Activated naive CD4-positive, alpha-beta T cell treated with Interleukin-2 at 50 U/mL for 16 hours (primary cell): ENCODE results near the gene LRRC8D.

Experiments used
- DNase-seq: peaks from one replicate; pipeline ENCODE4 v3.0.0-alpha.2; 2020

LRRC8D gene

DNA sequence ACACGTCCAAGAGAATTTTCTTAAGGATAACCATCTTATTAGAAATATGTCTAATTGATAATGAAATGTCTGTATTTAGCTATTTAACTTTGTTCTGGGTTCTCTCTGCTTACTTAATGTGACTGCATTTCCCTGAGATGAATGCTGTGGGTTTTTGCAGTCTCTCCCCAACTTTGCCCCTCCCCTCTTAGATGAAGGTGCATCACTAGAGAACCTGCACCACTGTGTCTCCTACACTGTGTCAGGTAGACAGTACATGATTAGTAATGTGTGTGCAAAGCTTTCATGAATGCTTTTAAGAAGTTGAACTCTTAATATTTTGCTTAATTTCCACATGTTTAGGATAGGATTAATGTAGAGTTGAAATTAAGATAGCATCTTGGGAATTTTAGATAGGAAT lies 51.7 kb downstream of the LRRC8D start:
- no peak for DNase-seq

- no peak for DNase-seq
Measured at GRCh38 chr1:89873288-89873687, 52.5 kb downstream of the LRRC8D start.

DNA sequence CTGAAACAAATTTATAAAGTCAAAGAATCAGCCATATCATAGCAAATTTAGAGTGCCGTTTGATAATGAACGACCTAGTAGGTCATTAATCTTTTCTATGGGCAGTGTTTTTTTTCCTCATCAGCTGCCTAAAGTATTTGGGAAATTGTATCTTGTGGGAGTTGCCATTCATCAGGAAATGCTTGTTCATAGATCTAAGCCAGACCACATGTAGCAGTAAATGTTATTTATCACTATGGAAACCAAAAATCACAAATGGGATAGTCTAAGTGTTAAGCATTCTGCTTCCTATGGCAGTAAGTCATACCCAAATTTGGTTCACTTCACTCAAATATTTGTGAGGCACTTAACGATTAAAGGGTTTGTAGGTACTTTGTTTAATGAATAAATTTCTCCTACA lies 52.9 kb downstream of the LRRC8D start:
- DNase-seq, result no peak

- DNase-seq, result no peak
Measured at GRCh38 chr1:89876463-89876862, 55.6 kb downstream of the LRRC8D start.

- DNase-seq, result no peak
Measured at GRCh38 chr1:89877756-89878155, 56.9 kb downstream of the LRRC8D start.

GRCh38 chr1:89878256-89878655 lies 57.4 kb downstream of the LRRC8D start:
- no peak for DNase-seq

GRCh38 chr1:89880679-89881078 lies 59.8 kb downstream of the LRRC8D start:
- no peak for DNase-seq

DNA sequence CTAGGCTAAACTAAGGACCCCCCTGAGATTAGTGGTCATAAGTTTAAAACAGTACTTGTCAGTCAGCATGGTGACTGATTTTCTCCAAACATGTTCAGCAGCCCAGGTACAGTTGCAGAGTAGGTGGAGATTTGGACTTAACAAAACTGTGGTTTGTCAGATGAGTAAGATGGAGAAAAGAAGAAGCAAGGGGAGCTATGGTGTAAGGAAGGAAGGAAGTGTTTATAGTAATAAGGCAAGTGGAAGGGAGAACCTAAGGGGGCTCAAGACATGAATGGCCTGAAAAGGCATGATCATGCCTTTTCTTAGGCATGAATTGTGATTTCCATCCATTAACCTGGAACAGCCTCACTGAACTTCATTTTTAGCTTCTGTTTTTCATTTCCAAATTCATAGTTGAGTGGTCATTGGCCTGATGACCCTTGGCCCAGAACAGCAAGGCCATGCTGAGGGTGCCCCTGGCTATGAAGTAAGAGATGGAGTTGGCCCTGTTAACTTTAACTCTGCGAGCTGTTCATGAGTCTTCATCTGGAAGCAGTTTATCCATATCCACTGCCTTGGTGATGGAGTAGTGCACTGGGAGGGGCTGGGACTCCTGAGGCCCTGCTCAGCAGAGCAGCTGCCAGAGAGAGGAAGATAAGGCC lies 60.7 kb downstream of the LRRC8D start:
- no peak for DNase-seq

- DNase-seq, result no peak
Measured at GRCh38 chr1:89882348-89883029, 61.7 kb downstream of the LRRC8D start.

GRCh38 chr1:89883030-89883379 lies 62.2 kb downstream of the LRRC8D start:
- DNase-seq, result no peak

GRCh38 chr1:89884718-89885596 lies 64.1 kb downstream of the LRRC8D start:
- no peak for DNase-seq

DNA sequence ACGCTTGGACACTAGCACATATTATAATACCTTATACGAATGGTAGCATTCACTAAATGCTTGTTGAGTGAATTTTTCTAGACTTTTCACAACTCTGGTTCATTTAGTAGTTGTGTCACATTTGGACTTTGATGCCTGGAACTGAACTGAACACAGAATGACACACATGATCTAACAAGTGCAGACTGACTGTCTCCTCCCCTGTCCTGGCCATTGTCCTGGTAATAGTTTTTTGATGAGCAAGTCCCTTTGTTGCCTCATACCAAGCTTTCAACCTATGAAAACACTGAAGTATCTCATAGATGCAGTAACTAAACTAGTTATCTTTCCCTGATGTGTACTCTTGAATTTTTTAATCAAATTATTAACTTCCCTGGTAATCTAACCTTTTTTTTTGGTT lies 66.4 kb downstream of the LRRC8D start:
- no peak for DNase-seq

- no peak for DNase-seq
Measured at GRCh38 chr1:89887713-89888112, 66.9 kb downstream of the LRRC8D start.

GRCh38 chr1:89888480-89889322 lies 67.9 kb downstream of the LRRC8D start:
- no peak for DNase-seq

GRCh38 chr1:89889323-89889615 lies 68.4 kb downstream of the LRRC8D start:
- DNase-seq, result no peak

- DNase-seq, result no peak
Measured at GRCh38 chr1:89890085-89890752, 69.4 kb downstream of the LRRC8D start.

- DNase-seq, result no peak
Measured at GRCh38 chr1:89892816-89893215, 72.0 kb downstream of the LRRC8D start.

DNA sequence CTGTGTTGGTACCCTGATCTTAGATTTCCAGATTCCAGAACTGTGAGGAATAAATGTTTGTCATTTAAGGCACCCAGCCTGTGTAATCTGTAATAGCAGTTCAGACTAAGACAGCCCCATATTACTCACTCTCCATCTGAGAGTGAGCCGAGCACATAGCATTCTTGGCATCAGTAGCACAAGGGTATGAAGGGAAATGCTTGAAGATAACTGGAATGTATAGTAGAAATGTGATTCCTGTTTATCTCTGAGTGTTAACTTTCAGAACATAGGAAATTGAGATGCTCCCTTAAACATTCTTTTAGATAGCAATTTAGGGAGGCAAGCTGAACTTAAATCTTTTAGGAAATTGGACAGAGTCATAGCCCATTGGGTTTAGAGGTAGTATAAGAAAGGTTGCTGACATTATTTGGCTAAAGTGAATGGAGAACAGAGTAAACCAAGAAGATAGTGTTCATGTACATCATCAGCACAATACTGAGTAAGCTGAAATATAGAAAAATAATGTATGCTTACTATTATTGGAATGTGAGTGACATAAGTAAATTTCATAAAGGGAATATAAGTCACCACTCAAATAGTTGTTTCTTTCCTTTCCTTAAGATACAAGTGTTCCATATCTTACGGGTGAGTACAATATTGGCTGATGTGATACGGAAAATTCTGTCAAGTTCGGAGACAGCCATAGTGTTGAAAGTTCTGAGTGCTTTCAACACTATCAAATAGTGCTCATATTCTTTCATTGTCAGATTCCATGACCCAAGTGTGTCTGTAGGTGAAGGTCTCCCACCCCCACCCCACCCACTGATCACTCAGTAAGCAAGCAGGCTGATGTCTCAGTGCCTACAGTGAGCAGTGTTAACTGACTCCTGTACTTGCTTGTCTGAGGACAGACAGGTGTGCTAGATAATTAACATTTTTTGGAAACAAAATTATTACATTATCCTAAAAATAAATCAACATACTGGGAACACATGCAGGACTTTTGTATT lies 73.7 kb downstream of the LRRC8D start:
- no peak for DNase-seq

- DNase-seq, result no peak
Measured at GRCh38 chr1:89896105-89896942, 75.5 kb downstream of the LRRC8D start.

DNA sequence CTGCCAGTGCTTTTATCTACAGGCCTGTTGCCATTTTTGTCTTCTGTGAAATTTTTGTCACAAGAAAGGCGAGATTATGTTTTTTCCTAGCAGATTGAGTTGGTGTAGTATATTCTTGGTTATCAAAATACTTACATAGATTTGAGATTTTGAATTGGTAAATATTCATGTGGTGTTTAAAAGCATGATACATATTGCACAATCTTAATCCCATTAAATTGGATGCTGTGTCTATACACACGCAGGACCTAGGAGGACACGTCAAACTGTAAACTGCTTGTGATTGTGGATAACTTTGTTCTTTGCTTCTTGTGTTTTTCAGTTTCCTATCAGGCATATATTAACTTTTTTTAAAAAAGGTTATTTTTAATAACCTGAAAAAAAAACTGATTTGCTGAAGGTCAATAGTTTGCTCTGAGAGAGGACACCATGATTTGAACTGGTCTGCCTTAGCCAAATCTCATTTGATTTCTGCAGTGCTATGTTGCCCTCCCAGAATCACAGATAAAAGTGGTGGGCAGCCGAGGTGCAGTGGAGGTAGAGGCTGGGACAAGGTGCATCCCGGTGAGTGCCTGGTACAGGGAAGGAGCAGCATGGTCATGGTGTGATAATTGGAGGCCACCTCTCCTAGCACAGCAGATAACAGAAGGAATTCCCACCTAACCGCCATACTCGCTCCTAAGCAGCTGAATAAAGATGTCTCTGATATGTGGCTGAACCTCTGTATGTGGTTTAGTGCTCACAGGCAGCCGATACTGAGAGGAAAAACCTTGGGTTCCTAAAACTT lies 76.7 kb downstream of the LRRC8D start:
- no peak for DNase-seq
